ENCODE data around the gene PTPMT1.

PTPMT1 gene

DNA sequence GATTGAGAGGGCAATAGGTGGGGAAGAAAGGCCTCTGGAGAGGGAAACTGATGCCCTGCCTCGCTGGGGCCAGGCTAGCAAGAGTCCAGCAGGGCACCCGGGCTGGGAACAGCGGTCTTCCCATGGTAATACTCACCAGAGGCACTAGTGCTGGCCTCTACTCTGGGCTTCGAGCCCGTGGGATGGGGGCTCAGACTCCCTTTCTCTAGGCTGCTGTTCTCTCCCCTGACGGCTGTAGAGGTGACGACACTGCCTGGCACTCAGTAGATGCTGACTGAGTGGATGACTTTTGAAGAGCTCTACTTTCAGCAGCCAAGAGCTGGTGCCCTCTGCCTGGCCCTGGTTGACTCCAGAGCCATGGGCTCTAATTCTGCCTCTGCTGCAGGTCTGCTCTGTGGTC is 29.6 kb downstream of the PTPMT1 start:
- TF ChIP-seq GATA1 (IDR thresholded peaks at IDR 0.05; ENCODE audit: low read depth, low read length) (no peak), POLR2A (IDR thresholded peaks at IDR 0.05; ENCODE audit: low read length) (no peak)
- no peak for DNase-seq

DNA sequence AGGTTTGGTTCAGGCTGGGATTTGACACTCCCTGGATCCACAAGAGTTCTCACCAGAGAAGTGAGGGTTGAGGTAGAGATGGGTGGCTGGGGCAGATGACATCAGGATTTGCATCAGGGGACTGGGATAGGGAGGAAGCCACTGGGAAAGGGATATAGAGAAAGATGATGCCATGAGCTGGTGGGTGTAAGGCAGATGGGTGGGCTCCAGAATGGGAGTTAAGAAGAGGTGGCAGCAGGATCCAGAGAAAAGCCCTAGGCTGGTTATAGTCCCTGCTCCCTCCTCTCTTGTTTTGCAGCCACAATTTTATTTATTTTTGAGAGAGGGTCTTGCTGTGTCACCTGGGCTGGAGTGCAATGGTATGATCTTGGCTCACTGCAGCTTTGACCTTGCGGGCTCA is 30.6 kb downstream of the PTPMT1 start:
- no peak for TF ChIP-seq GATA1 (IDR thresholded peaks at IDR 0.05; ENCODE audit: low read depth, low read length)
- TF ChIP-seq POLR2A (IDR thresholded peaks at IDR 0.05; ENCODE audit: low read length) = no peak

DNA sequence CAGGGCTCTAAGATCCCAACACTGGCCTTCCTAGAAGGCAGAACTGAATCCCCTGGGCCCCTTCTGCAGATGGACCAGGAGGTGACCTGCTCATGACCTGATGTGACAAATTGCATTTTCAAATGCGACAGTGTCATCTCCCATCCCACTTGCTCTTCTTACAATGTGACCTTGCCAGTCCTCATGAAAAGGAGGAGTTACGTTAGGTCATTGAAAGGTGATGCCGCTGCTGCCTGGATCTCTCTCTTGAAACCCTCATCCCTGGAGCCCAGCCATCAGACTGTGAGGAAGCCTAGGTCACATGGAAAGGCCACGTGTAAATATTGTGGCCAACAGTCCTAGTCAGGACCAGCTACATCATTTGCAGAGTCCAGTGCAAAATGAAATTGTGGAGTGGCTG is 34.5 kb downstream of the PTPMT1 start:
- TF ChIP-seq GATA1 (IDR thresholded peaks at IDR 0.05; ENCODE audit: low read depth, low read length) = no peak
- TF ChIP-seq POLR2A (IDR thresholded peaks at IDR 0.05; ENCODE audit: low read length) = no peak
- DNase-seq = no peak

More for the DNA sequence above, 30.6 kb downstream of the PTPMT1 start:
- DNase-seq = no peak

DNA sequence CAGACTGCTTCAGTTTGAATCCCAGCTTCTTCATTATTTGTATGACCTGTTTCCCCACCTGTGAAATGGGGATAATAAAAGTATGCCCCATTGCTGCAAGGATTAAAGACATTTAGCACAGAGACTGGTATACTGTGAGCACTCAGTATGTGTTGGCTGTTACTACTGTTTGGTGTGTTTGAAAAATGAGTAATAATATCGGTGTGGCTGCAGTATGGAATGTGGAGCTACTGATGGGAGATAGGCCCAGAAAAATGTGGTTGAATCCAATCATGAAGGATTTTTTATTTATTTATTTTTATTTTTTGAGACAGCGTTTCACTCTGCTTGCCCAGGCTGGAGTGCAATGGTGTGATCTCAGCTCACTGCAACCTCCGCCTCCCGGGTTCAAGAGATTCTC is 37.9 kb downstream of the PTPMT1 start:
- TF ChIP-seq GATA1 (IDR thresholded peaks at IDR 0.05; ENCODE audit: low read depth, low read length) = no peak
- no peak for TF ChIP-seq POLR2A (IDR thresholded peaks at IDR 0.05; ENCODE audit: low read length)
- DNase-seq = no peak

DNA sequence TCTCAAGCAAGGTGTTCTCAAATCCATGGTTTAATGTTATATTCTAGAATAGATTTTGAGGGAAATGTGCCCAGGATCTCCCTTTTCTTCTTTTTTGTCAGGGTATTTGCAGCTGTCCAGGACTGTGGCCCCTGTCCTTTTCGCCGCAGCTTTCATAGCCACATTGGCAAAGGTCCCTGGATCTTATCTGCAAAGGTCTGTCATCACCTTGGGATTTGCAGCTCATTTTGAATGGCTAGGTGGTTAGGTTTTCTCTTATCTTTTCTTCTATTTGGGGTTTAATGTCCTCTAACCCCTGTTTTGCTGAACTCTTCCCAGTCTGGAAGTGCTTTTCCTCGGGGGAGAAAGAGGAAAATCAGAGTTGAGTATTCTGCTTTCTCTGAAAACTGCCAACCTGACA is 40.5 kb downstream of the PTPMT1 start:
- no peak for DNase-seq
- TF ChIP-seq POLR2A (IDR thresholded peaks at IDR 0.05; ENCODE audit: low read length) = no peak
- TF ChIP-seq GATA1 (IDR thresholded peaks at IDR 0.05; ENCODE audit: low read depth, low read length) = no peak

DNA sequence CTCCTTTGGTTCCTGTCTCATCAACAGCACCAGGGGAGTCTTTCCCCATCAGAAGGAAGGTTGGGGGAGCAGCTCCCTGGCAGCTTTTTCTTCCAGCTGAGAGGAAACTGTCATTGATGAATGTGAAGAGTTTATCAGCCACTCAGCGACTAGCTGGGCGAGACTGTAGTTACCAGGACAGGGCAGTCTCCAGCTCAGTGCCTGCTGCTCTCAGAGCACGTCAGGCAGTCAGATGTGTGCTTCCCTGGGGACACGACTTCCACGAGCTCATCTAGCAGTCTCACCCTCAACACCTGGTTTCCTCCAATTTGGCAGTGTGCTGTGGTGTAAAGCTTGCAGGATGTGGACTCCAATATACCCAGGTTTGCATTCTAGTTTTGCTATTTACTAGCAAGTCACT is 41.3 kb downstream of the PTPMT1 start:
- TF ChIP-seq POLR2A (IDR thresholded peaks at IDR 0.05; ENCODE audit: low read length) (no peak), GATA1 (IDR thresholded peaks at IDR 0.05; ENCODE audit: low read depth, low read length) (no peak)
- DNase-seq = no peak

DNA sequence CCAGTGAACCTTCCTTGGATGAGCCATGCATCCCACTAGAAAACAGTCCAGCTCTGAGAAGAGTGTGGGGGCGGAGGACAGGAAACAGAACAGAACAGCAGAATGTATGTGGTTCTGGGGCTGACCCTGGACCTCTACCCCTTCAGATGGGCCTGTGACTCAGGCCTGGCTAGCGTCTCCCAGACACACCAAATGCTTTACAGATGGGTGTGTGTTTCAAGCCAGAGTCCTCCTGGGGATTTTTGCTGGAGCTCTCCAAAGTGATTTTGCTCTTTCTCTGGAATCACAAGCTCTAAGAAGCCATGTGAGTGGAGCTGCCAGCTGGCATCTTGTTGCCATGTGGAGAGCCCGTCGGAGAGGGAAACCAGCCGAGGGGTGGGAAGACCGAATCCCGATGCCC is 42.0 kb downstream of the PTPMT1 start:
- no peak for TF ChIP-seq GATA1 (IDR thresholded peaks at IDR 0.05; ENCODE audit: low read depth, low read length)
- TF ChIP-seq POLR2A (IDR thresholded peaks at IDR 0.05; ENCODE audit: low read length) = no peak
- no peak for DNase-seq

DNA sequence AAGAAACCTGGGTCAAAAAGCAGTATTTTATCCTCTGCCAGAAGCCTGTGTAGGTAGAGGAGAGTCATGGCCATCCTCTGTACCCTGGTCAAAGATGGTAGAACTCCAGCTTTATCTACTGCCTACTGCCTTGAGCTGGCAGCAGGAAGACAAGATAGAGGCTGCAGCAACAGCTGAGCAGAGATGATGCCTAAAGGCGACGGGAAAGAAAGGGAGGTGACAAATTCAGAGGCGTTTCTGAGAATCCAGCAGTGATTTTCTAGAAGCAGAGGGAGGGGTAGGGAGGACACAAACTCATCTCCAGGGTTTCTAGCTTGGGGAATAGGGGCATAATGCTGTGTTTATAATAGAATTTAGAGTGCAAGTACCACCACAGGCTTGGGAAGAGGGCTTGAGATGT is 44.3 kb downstream of the PTPMT1 start:
- TF ChIP-seq GATA1 (IDR thresholded peaks at IDR 0.05; ENCODE audit: low read depth, low read length) (no peak), POLR2A (IDR thresholded peaks at IDR 0.05; ENCODE audit: low read length) (no peak)
- DNase-seq = peak; percentile 88 to 91

DNA sequence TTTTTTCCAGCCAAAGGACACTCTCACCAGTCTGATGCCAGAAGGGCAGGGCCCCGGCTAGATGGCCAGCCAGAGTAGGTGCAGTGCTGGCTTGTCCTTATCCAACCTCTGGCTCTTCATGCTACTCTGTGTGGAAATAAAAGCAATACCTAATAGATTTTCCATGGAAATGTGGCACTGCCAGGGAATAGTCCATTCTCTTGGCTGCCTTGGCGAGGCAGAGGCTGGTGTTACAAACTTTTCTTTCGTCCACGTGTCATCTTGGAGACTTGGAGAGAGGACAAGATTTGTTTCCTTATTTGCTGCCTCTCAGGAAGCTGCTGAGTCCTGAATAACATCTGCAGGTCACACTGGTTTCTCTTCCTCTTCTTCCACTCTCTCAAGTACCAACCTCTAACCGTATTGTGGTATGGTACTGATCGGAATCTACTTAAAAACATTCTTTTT is 46.0 kb downstream of the PTPMT1 start:
- no peak for DNase-seq
- TF ChIP-seq GATA1 (IDR thresholded peaks at IDR 0.05; ENCODE audit: low read depth, low read length) (no peak), POLR2A (IDR thresholded peaks at IDR 0.05; ENCODE audit: low read length) (no peak)

DNA sequence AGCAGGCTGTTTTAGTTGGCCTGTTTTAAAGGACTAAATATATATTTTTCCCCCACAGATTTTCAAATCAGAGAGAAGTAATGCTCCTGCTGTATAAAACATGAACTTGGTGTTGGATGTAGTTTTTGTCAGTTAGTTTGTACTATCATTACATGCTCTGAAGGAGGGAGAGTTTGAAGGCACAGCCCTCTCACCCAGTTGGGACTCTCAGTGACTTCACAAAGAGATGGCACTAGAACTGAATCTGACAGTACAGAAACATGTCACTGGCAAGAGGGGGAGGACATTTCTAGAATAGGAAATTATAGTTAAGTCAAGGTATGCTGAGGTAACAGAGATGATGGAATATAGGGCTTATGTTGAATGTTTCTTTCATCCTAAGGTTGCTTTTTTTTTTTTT is 49.9 kb downstream of the PTPMT1 start:
- no peak for TF ChIP-seq POLR2A (IDR thresholded peaks at IDR 0.05; ENCODE audit: low read length)
- no peak for TF ChIP-seq GATA1 (IDR thresholded peaks at IDR 0.05; ENCODE audit: low read depth, low read length)
- no peak for DNase-seq

DNA sequence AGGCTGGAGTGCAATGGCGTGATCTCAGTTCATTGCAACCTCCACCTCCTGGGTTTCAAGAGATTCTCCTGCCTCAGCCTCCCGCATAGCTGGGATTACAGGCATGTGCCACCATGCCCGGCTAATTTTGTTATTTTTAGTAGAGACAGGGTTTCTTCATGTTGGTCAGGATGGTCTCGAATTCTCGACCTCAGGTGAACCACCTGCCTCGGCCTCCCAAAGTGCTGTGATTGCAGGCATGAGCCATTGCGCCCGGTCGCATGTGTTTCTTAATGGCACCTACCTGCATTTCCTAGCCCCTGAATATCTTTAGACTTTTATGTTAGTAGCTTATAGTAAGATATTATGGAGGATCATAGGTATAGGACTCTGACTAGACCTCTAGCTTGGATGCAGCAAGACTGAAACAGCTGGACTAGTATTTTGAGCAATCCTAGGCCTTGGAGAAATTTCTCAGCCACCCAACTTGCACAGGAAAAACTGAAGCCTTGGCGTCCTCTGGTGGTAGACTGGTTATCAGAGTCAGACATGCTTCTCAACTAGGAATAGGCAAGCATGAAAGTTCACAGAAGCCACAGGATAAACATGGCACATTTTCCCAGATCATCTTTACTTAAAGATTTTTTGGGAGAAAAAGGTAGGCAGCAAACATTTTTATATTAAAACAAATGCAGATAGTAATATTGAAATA is 51.5 kb downstream of the PTPMT1 start:
- peak; percentile 59 to 70 for DNase-seq
- TF ChIP-seq GATA1 (IDR thresholded peaks at IDR 0.05; ENCODE audit: low read depth, low read length) = no peak
- TF ChIP-seq POLR2A (IDR thresholded peaks at IDR 0.05; ENCODE audit: low read length) = no peak

DNA sequence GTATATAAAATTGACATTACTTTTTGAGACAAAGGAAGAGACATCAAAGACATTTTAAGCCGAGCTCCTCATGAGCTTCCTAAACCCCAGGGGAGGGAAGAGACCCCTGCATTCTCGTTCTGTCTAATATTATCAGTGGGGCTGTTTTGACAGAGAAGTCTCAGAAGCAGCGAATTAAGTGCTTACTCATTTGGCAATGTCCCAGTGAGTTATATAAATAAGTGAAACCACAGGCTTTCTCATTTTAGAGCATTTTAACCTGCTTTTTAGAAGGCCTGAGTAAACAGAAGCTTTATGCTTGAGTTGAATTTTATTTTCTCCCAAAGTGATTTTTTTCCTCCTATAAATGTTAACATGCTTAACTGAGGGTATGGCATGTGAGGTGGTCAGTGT is 52.0 kb downstream of the PTPMT1 start:
- no peak for DNase-seq
- TF ChIP-seq GATA1 (IDR thresholded peaks at IDR 0.05; ENCODE audit: low read depth, low read length) (no peak), POLR2A (IDR thresholded peaks at IDR 0.05; ENCODE audit: low read length) (no peak)

DNA sequence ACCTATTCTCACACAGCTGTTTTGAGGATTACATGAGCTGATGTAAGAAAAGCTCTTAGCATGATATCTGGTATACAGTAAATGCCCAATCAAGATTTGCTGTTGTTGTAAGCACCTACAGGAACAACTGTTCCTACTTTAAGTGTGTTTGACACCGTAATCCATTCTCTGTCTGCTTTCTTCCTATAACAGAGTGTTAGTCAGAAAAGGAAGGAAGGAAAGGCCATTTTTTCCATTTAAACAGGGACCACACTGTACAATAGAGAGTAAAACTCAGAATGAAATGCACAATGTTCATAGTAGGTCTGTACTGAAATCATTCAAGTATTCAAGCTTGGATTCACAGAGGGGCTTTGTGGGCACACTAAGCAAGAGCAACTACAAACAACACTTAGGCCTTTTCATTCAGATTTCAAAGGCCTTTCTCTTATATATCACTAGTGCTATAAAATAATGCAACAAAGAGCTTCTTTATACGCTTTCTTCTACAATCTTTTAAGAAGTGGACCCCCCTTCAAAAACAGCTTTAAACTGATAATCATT is 55.5 kb downstream of the PTPMT1 start:
- TF ChIP-seq GATA1 (IDR thresholded peaks at IDR 0.05; ENCODE audit: low read depth, low read length) (no peak), POLR2A (IDR thresholded peaks at IDR 0.05; ENCODE audit: low read length) (no peak)
- DNase-seq = no peak

Measured in erythroblast (primary cell).